H1 (cell line): ENCODE measurements around the gene TSPAN15. TPM values are rescaled to one million over a fixed set of nuclear protein-coding genes. Genes with fewer than 3 reads are reported as not detected.

Experiments used
- CTCF ChIA-PET: fragments of 300-600 bp; sonication (Branson Sonifier 250); formaldehyde crosslinking; loops from one replicate; lab custom pipeline; 2021; ENCODE audit not compliant: partially characterized antibody; lab: Charles Lee
- POLR2A ChIA-PET: fragments of 300-600 bp; sonication (Branson Sonifier 250); formaldehyde crosslinking; loops from one replicate; lab custom pipeline; 2021; ENCODE audit warnings: inconsistent platforms; ENCODE audit not compliant: partially characterized antibody; lab: Charles Lee
- DNase-seq, 2 experiments: peaks; one replicate each; pipeline versions ENCODE4 v3.0.0 to v3.0.0-alpha.2; 2010 to 2022; ENCODE audit warnings: low spot score in 2 of 2, low read depth in 1 of 2, mixed read lengths in 1 of 2
- FAIRE-seq: peaks from 2 replicates; lab custom pipeline; 2011; peaks lifted over from hg19 to GRCh38; lab: Jason Lieb, UNC
- H2AFZ ChIP-seq: 2 replicates; pipeline ENCODE4 v1.8.1; 2012; ENCODE audit warnings: low read length, inconsistent platforms
- H2AK5ac ChIP-seq: 2 replicates; pipeline ENCODE4 v1.6.1; 2013; ENCODE audit warnings: low read depth, low read length
- H2BK120ac ChIP-seq: replicated peaks from 2 replicates; pipeline ENCODE3; 2013; ENCODE audit warnings: low read depth, low read length, inconsistent platforms
- H2BK12ac ChIP-seq: 2 replicates; pipeline ENCODE4 v1.6.1; 2013; ENCODE audit warnings: low read depth, low read length
- H2BK15ac ChIP-seq: 2 replicates; pipeline ENCODE4 v1.6.1; 2013; ENCODE audit warnings: low read length
- H2BK20ac ChIP-seq: 2 replicates; pipeline ENCODE4 v1.6.1; 2013; ENCODE audit warnings: low read length
- H2BK5ac ChIP-seq: 2 replicates; pipeline ENCODE4 v1.6.1; 2013; ENCODE audit warnings: low read depth, low read length
- H3K14ac ChIP-seq: 2 replicates; pipeline ENCODE4 v1.6.1; 2013; ENCODE audit warnings: inconsistent platforms; ENCODE audit not compliant: insufficient read length
- H3K18ac ChIP-seq: 2 replicates; pipeline ENCODE4 v1.6.1; 2013; ENCODE audit warnings: low read length; ENCODE audit errors: extremely low read depth
- H3K23ac ChIP-seq: 2 replicates; pipeline ENCODE4 v1.6.1; 2013; ENCODE audit warnings: inconsistent platforms; ENCODE audit not compliant: insufficient read length
- H3K23me2 ChIP-seq: 2 replicates; pipeline ENCODE4 v1.6.1; 2013; ENCODE audit warnings: low read depth, low read length
- H3K27ac ChIP-seq: 2 replicates; pipeline ENCODE4 v1.6.1; 2011; ENCODE audit warnings: low read depth, low read length, inconsistent platforms
- H3K27me3 ChIP-seq, 4 experiments: replicated peaks in 1 of 4; 1 replicate in 1 of 4; 2 replicates in 3 of 4; pipeline versions ENCODE4 v1.6.1 to v1.8.1; 2011 to 2013; ENCODE audit warnings: low read length in 3 of 4, mild to moderate bottlenecking in 3 of 4, inconsistent platforms in 2 of 4, mixed read lengths in 2 of 4, moderate library complexity in 1 of 4; ENCODE audit not compliant: control insufficient read depth in 3 of 4, insufficient read depth in 3 of 4; ENCODE audit errors: extremely low read depth in 1 of 4
- H3K36me3 ChIP-seq, 4 experiments: 2 replicates each; pipeline versions ENCODE4 v1.6.1 to v1.8.1; 2011 to 2013; ENCODE audit warnings: mild to moderate bottlenecking in 4 of 4, low read length in 3 of 4, moderate library complexity in 2 of 4, control low read depth in 1 of 4, inconsistent platforms in 1 of 4; ENCODE audit not compliant: insufficient read depth in 4 of 4, control insufficient read depth in 2 of 4
- H3K4ac ChIP-seq: replicated peaks from 2 replicates; pipeline ENCODE3; 2013; ENCODE audit warnings: low read length, low read depth, mixed read lengths, inconsistent platforms; ENCODE audit not compliant: insufficient read length
- H3K4me1 ChIP-seq, 4 experiments: replicated peaks in 1 of 4; 1 replicate in 1 of 4; 2 replicates in 3 of 4; pipeline versions ENCODE4 v1.6.1 to v1.8.1; 2011 to 2013; ENCODE audit warnings: low read length in 3 of 4, inconsistent platforms in 2 of 4, mixed read lengths in 1 of 4; ENCODE audit not compliant: insufficient read depth in 4 of 4, control insufficient read depth in 3 of 4
- H3K4me2 ChIP-seq, 2 experiments: 2 replicates each; pipeline versions ENCODE4 v1.6.1 to v1.8.1; 2011 to 2013; ENCODE audit warnings: low read depth in 2 of 2, low read length in 2 of 2, control low read depth in 1 of 2, inconsistent platforms in 1 of 2, mild to moderate bottlenecking in 1 of 2; ENCODE audit not compliant: insufficient read depth in 1 of 2
- H3K4me3 ChIP-seq, 4 experiments: fragments of 200-600, 300-600 bp in 1 of 4; sonication (generic), shearing (Covaris generic), sonication (Bioruptor Twin) in 1 of 4; 2 replicates each; pipeline versions ENCODE4 v1.5.1 to v1.8.1; 2011 to 2016; ENCODE audit warnings: low read length in 4 of 4, low read depth in 3 of 4, control low read depth in 2 of 4, inconsistent platforms in 2 of 4, mild to moderate bottlenecking in 2 of 4, mixed read lengths in 1 of 4, moderate library complexity in 1 of 4; ENCODE audit not compliant: insufficient read depth in 2 of 4; ENCODE audit errors: extremely low read depth in 1 of 4
- H3K56ac ChIP-seq: replicated peaks from 2 replicates; pipeline ENCODE3; 2013; ENCODE audit warnings: low read depth, mild to moderate bottlenecking, mixed read lengths, low read length, inconsistent platforms; ENCODE audit not compliant: insufficient read length
- H3K79me1 ChIP-seq: 2 replicates; pipeline ENCODE4 v1.6.1; 2013; ENCODE audit warnings: low read depth, low read length, control low read depth
- H3K79me2 ChIP-seq, 2 experiments: 2 replicates each; pipeline versions ENCODE4 v1.6.1 to v1.8.1; 2012 to 2013; ENCODE audit warnings: low read length in 2 of 2, mild to moderate bottlenecking in 2 of 2, inconsistent platforms in 1 of 2; ENCODE audit not compliant: insufficient read depth in 2 of 2, control insufficient read depth in 1 of 2
- H3K9ac ChIP-seq, 4 experiments: replicated peaks in 1 of 4; 1 replicate in 1 of 4; 2 replicates in 3 of 4; pipeline versions ENCODE4 v1.6.1 to v1.8.1; 2011 to 2013; ENCODE audit warnings: low read depth in 3 of 4, low read length in 3 of 4, control low read depth in 2 of 4, mild to moderate bottlenecking in 2 of 4, moderate library complexity in 2 of 4, inconsistent platforms in 1 of 4; ENCODE audit errors: extremely low read depth in 1 of 4
- H3K9me3 ChIP-seq, 2 experiments: 2 replicates each; pipeline versions ENCODE4 v1.6.1 to v1.8.1; 2012 to 2013; ENCODE audit warnings: mild to moderate bottlenecking in 2 of 2, moderate library complexity in 2 of 2, control low read depth in 1 of 2, inconsistent platforms in 1 of 2, low read depth in 1 of 2, low read length in 1 of 2, mixed read lengths in 1 of 2; ENCODE audit not compliant: insufficient read depth in 2 of 2
- H4K20me1 ChIP-seq, 2 experiments: replicated peaks in 1 of 2; 2 replicates each; pipeline versions ENCODE3 to v1.8.1; 2011 to 2013; ENCODE audit warnings: inconsistent platforms in 2 of 2, low read length in 2 of 2, mild to moderate bottlenecking in 1 of 2; ENCODE audit not compliant: insufficient read depth in 2 of 2, control insufficient read depth in 1 of 2
- H4K5ac ChIP-seq: 2 replicates; pipeline ENCODE4 v1.6.1; 2013; ENCODE audit warnings: low read length, low read depth, mixed read lengths, inconsistent platforms; ENCODE audit not compliant: insufficient read length
- H4K8ac ChIP-seq: 2 replicates; pipeline ENCODE4 v1.8.0; 2013; ENCODE audit warnings: mild to moderate bottlenecking, moderate library complexity, low read length, inconsistent platforms; ENCODE audit not compliant: insufficient read depth; ENCODE audit errors: extremely low read depth
- H4K91ac ChIP-seq: replicated peaks from 2 replicates; pipeline ENCODE3; 2013; ENCODE audit warnings: low read length, mixed read lengths, inconsistent platforms; ENCODE audit not compliant: insufficient read length
- ASH2L ChIP-seq: fragments of 200-600, 300-600 bp; sonication (generic); IDR thresholded peaks from one replicate; pipeline ENCODE4 v1.7.1; 2017; ENCODE audit warnings: low read length
- CEBPB ChIP-seq: IDR thresholded peaks from 2 replicates; pipeline ENCODE4 v1.6.1; 2012; ENCODE audit warnings: low read depth, low read length
- HDAC2 ChIP-seq, 2 experiments: fragments of 300-600 bp in 1 of 2; sonication (generic) in 1 of 2; IDR thresholded peaks; 2 replicates each; pipeline ENCODE4 v1.6.1; 2011 to 2012; ENCODE audit warnings: low read depth in 2 of 2, low read length in 2 of 2, mild to moderate bottlenecking in 2 of 2, moderate library complexity in 2 of 2, borderline replicate concordance in 1 of 2, inconsistent platforms in 1 of 2
- JUN ChIP-seq: IDR thresholded peaks from 2 replicates; pipeline ENCODE4 v1.6.1; 2011; ENCODE audit warnings: low read depth, mild to moderate bottlenecking, improper control_type of control experiment, low read length
- POLR2A ChIP-seq, 2 experiments: IDR thresholded peaks; 1 replicate in 1 of 2; 2 replicates in 1 of 2; pipeline ENCODE4 v1.6.1; 2011; ENCODE audit warnings: low read depth in 2 of 2, low read length in 2 of 2, mild to moderate bottlenecking in 2 of 2; ENCODE audit errors: control extremely low read depth in 1 of 2
- RAD21 ChIP-seq, 2 experiments: IDR thresholded peaks in 1 of 2; conservative IDR thresholded peaks in 1 of 2; 2 replicates each; pipeline ENCODE4 v1.6.1; 2011; ENCODE audit warnings: low read depth in 2 of 2, low read length in 2 of 2, improper control_type of control experiment in 1 of 2, inconsistent platforms in 1 of 2, mild to moderate bottlenecking in 1 of 2, moderate library complexity in 1 of 2
- RBBP5 ChIP-seq: IDR thresholded peaks from 2 replicates; pipeline ENCODE4 v1.7.1; 2012; ENCODE audit warnings: low read depth, mild to moderate bottlenecking, inconsistent platforms, low read length, moderate library complexity, borderline replicate concordance
- RXRA ChIP-seq: IDR thresholded peaks from 2 replicates; pipeline ENCODE4 v1.6.1; 2011; ENCODE audit warnings: low read depth, mild to moderate bottlenecking, low read length, moderate library complexity; ENCODE audit not compliant: insufficient read depth
- SUZ12 ChIP-seq: fragments of 200-600 bp; sonication (generic); IDR thresholded peaks from 2 replicates; pipeline ENCODE4 v1.6.1; 2012; ENCODE audit warnings: mild to moderate bottlenecking, inconsistent platforms, low read length, moderate library complexity, mixed read lengths
- TAF7 ChIP-seq: optimal IDR thresholded peaks from 2 replicates; pipeline ENCODE3; 2011; ENCODE audit warnings: low read depth, mild to moderate bottlenecking, inconsistent platforms, low read length, moderate library complexity, borderline replicate concordance
- TBP ChIP-seq: IDR thresholded peaks from 2 replicates; pipeline ENCODE4 v1.6.1; 2011; ENCODE audit warnings: low read depth, low read length, improper control_type of control experiment
- WGBS, 2 experiments: shearing (Covaris generic) in 1 of 2; methylation state at CpG; one replicate each; pipeline versions ENCODE4 v1.1.6 to v1.1.7; 2013 to 2015; ENCODE audit warnings: low lambda C conversion rate in 2 of 2, mixed read lengths in 2 of 2, inconsistent platforms in 1 of 2, low coverage in 1 of 2, missing lambda C conversion rate in 1 of 2; ENCODE audit not compliant: insufficient replicate concordance in 2 of 2, insufficient coverage in 1 of 2, insufficient read length in 1 of 2; ENCODE audit errors: extremely low coverage in 1 of 2, missing lambda C conversion rate in 1 of 2; 5-methylcytosine and 5-hydroxymethylcytosine counted together
- polyA plus RNA-seq, 7 experiments: library from polyadenylated mRNA; depleted of rRNA in 3 of 7; stranded (reverse) in 5 of 7; unstranded in 2 of 7; fragments of >200 nt in 5 of 7; fragments of 200-250 nt in 2 of 7; gene quantifications; 1 replicate in 5 of 7; 2 replicates in 1 of 7; 4 replicates in 1 of 7; pipeline versions ENCODE4 v1.2.1 to v1.2.3, GENCODE V29; 2011 to 2013; ENCODE audit warnings: missing spikeins in 2 of 7, mixed read lengths in 2 of 7
- total RNA-seq: library from RNA; stranded (reverse); fragmentation: NEBNext Ultra II Directional; extraction: Animal tissue kit (Norgen Biotek cat#: 25700); gene quantifications from 2 replicates; pipeline ENCODE4 v1.2.1, GENCODE V29; 2021

Gene TSPAN15
- total and polyA plus RNA-seq, 2 of the 8 experiments (the other 6 are each of a cell fraction or from before 2014, with no cell fraction given): 9.7 to 20.0 TPM

DNA sequence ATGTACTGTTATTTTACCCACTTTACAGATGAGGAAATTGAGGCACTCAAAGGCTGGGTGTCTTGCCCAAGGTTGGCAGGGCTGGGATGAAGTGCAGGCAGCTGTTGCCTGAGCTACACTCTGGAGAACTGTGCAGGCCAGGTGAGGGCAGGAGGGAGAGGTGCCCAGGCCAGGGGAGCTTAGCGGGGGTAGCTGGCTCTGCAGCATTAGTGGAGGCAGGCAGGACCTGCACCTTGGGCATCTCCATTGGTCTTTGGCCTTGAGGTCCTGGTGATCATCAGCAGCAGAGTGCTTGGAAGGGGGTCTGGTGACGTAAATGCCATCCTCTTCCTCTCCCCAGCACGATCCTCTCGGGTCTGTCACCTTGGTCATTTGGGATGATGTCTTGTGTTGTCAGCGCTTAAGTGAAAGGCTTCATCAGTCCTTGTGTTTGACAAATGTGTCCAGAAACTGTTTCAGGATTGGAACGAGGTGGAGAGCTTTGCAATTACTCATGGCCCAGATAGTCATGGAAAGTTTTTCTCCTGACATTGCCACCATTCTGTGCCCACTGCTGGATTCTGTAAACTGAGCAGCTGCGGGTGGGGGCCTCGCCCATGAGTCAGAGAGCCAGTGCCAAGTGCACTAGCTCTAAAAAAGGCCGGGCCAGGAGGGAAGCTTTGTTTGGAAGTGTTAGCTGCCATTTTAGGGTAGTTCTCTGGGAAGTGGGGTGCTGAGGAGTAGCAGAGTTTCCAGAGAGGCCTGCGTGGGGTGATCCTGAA is 47.6 kb downstream of the TSPAN15 start:
- Histone ChIP-seq H3K14ac (no peak overlapping the region), H4K8ac (no peak overlapping the region), H3K9ac (no peak overlapping the region), H4K91ac (no peak overlapping the region), H2BK120ac (no peak overlapping the region), H3K4me1 (peaks cover 0 to 7% (median 0%) of the 10 kb centered on the region in 4 experiments; a peak in 1 of 7 replicates), H3K9me3 (no peaks in the 10 kb centered on the region), H3K56ac (no peak overlapping the region), H3K79me1 (no peaks in the 10 kb centered on the region), H3K23me2 (no peaks in the 10 kb centered on the region), H2BK12ac (no peak overlapping the region), H2AFZ (no peak overlapping the region), H3K27me3 (no peaks in the 10 kb centered on the region), H3K4me3 (no peak overlapping the region), H3K79me2 (no peaks in the 10 kb centered on the region), H3K36me3 (no peaks in the 10 kb centered on the region), H2BK5ac (no peak overlapping the region), H2BK20ac (no peak overlapping the region), H3K27ac (no peak overlapping the region), H2BK15ac (no peak overlapping the region), H4K5ac (no peak overlapping the region), H3K23ac (no peak overlapping the region), H4K20me1 (peaks cover 3 to 4% of the 10 kb centered on the region in 2 experiments), H3K4ac (no peak overlapping the region), H2AK5ac (no peak overlapping the region), H3K18ac (no peak overlapping the region), H3K4me2 (no peak overlapping the region)
- CTCF ChIA-PET: interaction anchor here (0.6 to 9.1 kb wide), 10 partner anchors 7 to 166 kb away, joined by 3 to 52 read pairs (median 4); partner anchors contain the start of gene TSPAN15
- FAIRE-seq (no peak), DNase-seq (no peak)
- WGBS, 2 experiments: 96% methylated on average over 10 of the region's 10 CpGs; no CpG with 5 or more reads in 1 of the 2 experiments
- POLR2A ChIA-PET: no interaction called here
- TF ChIP-seq POLR2A (IDR thresholded peaks at IDR 0.05; ENCODE audit: control extremely low read depth in 1 of 2, low read depth in 2 of 2, low read length in 2 of 2) (no peak), RAD21 (IDR thresholded peaks at IDR 0.05 in 1 of 2, conservative IDR thresholded peaks at IDR 0.05 in 1 of 2; ENCODE audit: low read depth in 2 of 2, low read length in 2 of 2) (no peak), TAF7 (no peak), TBP (no peak), CEBPB (no peak), RXRA (no peak), SUZ12 (no peak), ASH2L (no peak), JUN (no peak), HDAC2 (IDR thresholded peaks at IDR 0.05; ENCODE audit: borderline replicate concordance in 1 of 2, low read depth in 2 of 2, low read length in 2 of 2) (no peak), RBBP5 (no peak)
